IPS-15b (cell line): ENCODE measurements around the gene COMT.
A peak's percentile ranks its signal among the peaks of the same experiment; 100 is the strongest.

Source experiments
- H3K27me3 ChIP-seq: one replicate; pipeline ENCODE4 v1.6.1; 2013; ENCODE audit warnings: low read length; ENCODE audit not compliant: control insufficient read depth, insufficient read depth
- H3K36me3 ChIP-seq: one replicate; pipeline ENCODE4 v1.6.1; 2013; ENCODE audit warnings: low read length; ENCODE audit not compliant: control insufficient read depth, insufficient read depth
- H3K4me1 ChIP-seq: one replicate; pipeline ENCODE4 v1.6.1; 2013; ENCODE audit warnings: mild to moderate bottlenecking, low read length; ENCODE audit not compliant: control insufficient read depth, insufficient read depth
- H3K4me3 ChIP-seq: one replicate; pipeline ENCODE4 v1.5.1; 2013; ENCODE audit warnings: low read depth, low read length
- H3K9ac ChIP-seq: one replicate; pipeline ENCODE4 v1.6.1; 2013; ENCODE audit warnings: low read depth, mild to moderate bottlenecking, low read length
- H3K9me3 ChIP-seq: one replicate; pipeline ENCODE4 v1.6.1; 2013; ENCODE audit warnings: mild to moderate bottlenecking, low read length; ENCODE audit not compliant: control insufficient read depth, insufficient read depth

Gene COMT

GRCh38 chr22:19941365-19942082, at the start of gene COMT, which contains the start of gene TXNRD2:
Gene COMT, plus strand, starts transcription at chr22:19941772. Its CDS starts 20,755 bp downstream, at chr22:19962527.
Gene TXNRD2, minus strand, starts transcription at chr22:19941818. Its CDS starts 15 bp downstream, at chr22:19941803.
- H3K4me1 ChIP-seq = peaks cover 6% of the 10 kb centered on the region
- peak within 1 kb of the TSS; percentile 79 for H3K9ac ChIP-seq
- peak within 1 kb of the TSS; percentile 69 for H3K4me3 ChIP-seq
- no peaks in the 10 kb centered on the region for H3K9me3 ChIP-seq
- no peaks in the 10 kb centered on the region for H3K36me3 ChIP-seq
- no peaks in the 10 kb centered on the region for H3K27me3 ChIP-seq

- Histone ChIP-seq H3K9ac (no peak overlapping the region), H3K36me3 (peaks cover 2% of the 10 kb centered on the region), H3K27me3 (no peaks in the 10 kb centered on the region), H3K4me1 (peaks cover 4% of the 10 kb centered on the region), H3K4me3 (no peak overlapping the region), H3K9me3 (no peaks in the 10 kb centered on the region)
These were observed 49.2 kb upstream of the COMT start for GRCh38 chr22:19892257-19892879.

GRCh38 chr22:19892925-19893324, 48.6 kb upstream of the COMT start:
- H3K4me3 ChIP-seq = no peak overlapping the region
- no peaks in the 10 kb centered on the region for H3K9me3 ChIP-seq
- H3K36me3 ChIP-seq = peaks cover 2% of the 10 kb centered on the region
- H3K4me1 ChIP-seq = peaks cover 4% of the 10 kb centered on the region
- no peaks in the 10 kb centered on the region for H3K27me3 ChIP-seq
- no peak overlapping the region for H3K9ac ChIP-seq

- Histone ChIP-seq H3K9ac (no peak overlapping the region), H3K9me3 (no peaks in the 10 kb centered on the region), H3K36me3 (peaks cover 2% of the 10 kb centered on the region), H3K27me3 (no peaks in the 10 kb centered on the region), H3K4me1 (peaks cover 4% of the 10 kb centered on the region), H3K4me3 (no peak overlapping the region)
These were observed 48.2 kb upstream of the COMT start for GRCh38 chr22:19893363-19893762.

DNA sequence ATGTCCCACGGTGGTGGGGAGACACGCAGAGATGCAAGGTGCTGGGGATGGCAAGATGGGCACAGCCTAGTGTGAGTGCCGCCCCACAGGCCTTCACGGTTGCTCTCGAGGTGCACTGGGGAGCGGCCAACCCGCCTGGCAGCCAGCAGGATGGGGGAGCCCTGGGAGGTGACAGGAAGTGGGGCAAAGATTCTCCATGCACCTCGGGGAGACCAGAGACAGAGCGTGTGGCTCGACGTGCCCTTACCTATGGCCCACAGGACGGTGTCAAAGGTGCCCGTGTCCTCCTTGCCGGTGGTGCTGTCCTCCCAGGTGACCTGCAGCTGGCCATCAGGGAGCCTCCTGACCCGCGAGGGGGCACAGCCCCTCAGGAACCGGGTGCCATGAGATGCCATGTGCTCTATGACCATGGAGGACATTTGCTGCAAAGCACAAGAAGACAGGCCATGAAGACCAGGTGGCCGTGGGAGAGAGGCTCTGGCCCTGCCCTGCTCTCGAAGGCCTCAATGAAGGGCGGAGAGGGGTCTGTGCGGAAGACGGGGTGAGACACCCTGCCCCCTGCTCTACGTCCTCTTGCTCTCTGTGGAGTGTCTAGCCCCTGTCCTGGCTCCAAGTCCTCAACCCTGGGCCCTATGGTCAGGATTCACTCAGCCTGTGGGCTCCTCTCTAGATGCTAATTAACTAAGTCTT, 46.3 kb upstream of the COMT start:
- Histone ChIP-seq H3K4me3 (no peak overlapping the region), H3K9ac (no peak overlapping the region), H3K36me3 (peaks cover 2% of the 10 kb centered on the region), H3K27me3 (no peaks in the 10 kb centered on the region), H3K9me3 (no peaks in the 10 kb centered on the region), H3K4me1 (peaks cover 4% of the 10 kb centered on the region)

- Histone ChIP-seq H3K27me3 (no peaks in the 10 kb centered on the region), H3K4me3 (no peak overlapping the region), H3K9ac (no peak overlapping the region), H3K4me1 (peaks cover 3% of the 10 kb centered on the region), H3K9me3 (no peaks in the 10 kb centered on the region), H3K36me3 (peaks cover under 1% of the 10 kb centered on the region)
These were observed 44.8 kb upstream of the COMT start for GRCh38 chr22:19896665-19897355.

DNA sequence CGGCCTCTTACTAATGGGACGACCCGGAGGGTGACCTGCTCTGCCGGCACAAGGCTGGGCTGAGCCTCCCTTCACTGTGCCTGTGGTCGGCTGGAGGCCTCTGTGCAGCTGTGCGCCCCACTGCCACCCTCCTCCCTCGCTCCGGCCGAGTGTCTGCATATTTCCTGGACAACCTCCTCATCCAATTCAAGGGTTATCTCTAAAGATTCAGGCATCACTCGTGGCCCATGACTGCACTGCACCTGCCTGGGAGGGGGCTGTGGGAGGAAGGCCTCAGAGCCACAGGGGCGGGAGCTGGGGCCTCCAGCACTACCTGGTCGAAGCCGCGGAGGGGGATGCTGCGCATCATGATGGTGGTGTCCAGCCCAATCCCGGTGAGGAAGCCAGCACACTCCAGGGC, 43.8 kb upstream of the COMT start:
- Histone ChIP-seq H3K9ac (no peak overlapping the region), H3K36me3 (no peaks in the 10 kb centered on the region), H3K27me3 (no peaks in the 10 kb centered on the region), H3K4me1 (no peaks in the 10 kb centered on the region), H3K4me3 (no peak overlapping the region), H3K9me3 (no peaks in the 10 kb centered on the region)

GRCh38 chr22:19898145-19898544, 43.4 kb upstream of the COMT start:
- H3K4me3 ChIP-seq = no peak overlapping the region
- H3K9ac ChIP-seq = no peak overlapping the region
- no peaks in the 10 kb centered on the region for H3K4me1 ChIP-seq
- H3K36me3 ChIP-seq = no peaks in the 10 kb centered on the region
- H3K27me3 ChIP-seq = no peaks in the 10 kb centered on the region
- no peaks in the 10 kb centered on the region for H3K9me3 ChIP-seq

DNA sequence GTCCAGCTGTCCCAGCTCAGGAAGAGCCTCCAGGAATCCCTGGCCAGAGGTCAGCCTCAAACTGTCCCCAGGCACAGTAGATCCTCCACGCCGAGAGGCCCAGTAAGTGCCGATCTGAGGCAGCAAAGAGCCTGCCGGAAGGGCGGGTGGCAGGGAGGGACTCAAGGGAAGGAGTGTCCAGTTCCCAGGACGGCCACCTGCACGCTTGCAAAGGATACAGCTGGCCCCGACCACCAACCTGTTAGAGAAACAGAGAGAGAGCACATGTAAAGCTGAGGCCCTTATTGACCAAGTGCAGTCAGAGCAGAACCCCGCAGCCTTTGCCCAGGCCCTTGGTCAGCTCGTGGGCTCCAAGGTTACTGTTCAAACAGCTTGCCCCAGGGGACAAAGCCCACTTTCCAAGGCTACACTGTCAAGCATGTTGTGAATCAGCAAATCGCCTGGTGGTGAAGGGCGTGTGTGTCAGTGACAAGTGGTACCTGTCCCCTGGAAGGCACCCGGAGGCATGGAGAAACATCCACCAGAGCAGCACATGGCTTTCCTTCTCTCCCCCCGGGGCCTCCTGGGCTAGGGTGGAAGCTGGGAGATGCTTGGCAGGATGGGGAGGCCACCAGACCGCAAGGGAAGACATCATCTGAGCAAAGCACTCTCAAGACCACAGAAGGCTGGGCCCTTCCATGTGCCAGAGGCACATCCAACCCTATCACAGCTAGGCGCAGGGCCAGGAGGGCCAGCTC, 42.6 kb upstream of the COMT start:
- Histone ChIP-seq H3K36me3 (no peaks in the 10 kb centered on the region), H3K4me1 (no peaks in the 10 kb centered on the region), H3K9me3 (no peaks in the 10 kb centered on the region), H3K27me3 (no peaks in the 10 kb centered on the region), H3K4me3 (no peak overlapping the region), H3K9ac (no peak overlapping the region)

- H3K4me1 ChIP-seq = no peaks in the 10 kb centered on the region
These were observed 40.7 kb upstream of the COMT start for GRCh38 chr22:19900707-19901436.

More at GRCh38 chr22:19900707-19901436, 40.7 kb upstream of the COMT start:
- no peaks in the 10 kb centered on the region for H3K9me3 ChIP-seq
- H3K4me3 ChIP-seq = no peak overlapping the region
- H3K27me3 ChIP-seq = no peaks in the 10 kb centered on the region
- H3K36me3 ChIP-seq = no peaks in the 10 kb centered on the region
- no peak overlapping the region for H3K9ac ChIP-seq
